ENCODE data around the gene SNX1. TPM values are rescaled to one million over a fixed set of nuclear protein-coding genes. Genes with fewer than 3 reads are reported as not detected.
A peak's percentile ranks its signal among the peaks of the same experiment; 100 is the strongest.

SNX1 gene
- total and polyA plus RNA-seq, 2 experiments from 2014 or later, result 36.5 to 36.9 TPM

GRCh38 chr15:64132217-64132616 is 36.4 kb downstream of the SNX1 start:
- Histone ChIP-seq H3K27ac (no peak overlapping the region), H3K4me3 (no peak overlapping the region), H3K4me1 (ENCODE audit: low read depth) (peaks cover 2% of the 10 kb centered on the region), H3K9me3 (ENCODE audit: low read depth) (no peaks in the 10 kb centered on the region), H3K36me3 (peaks cover 73% of the 10 kb centered on the region), H3K27me3 (no peaks in the 10 kb centered on the region)
- no peak for DNase-seq (ENCODE audit: low read depth in 1 of 2, low spot score in 1 of 2)
- TF ChIP-seq, protein P1, sequence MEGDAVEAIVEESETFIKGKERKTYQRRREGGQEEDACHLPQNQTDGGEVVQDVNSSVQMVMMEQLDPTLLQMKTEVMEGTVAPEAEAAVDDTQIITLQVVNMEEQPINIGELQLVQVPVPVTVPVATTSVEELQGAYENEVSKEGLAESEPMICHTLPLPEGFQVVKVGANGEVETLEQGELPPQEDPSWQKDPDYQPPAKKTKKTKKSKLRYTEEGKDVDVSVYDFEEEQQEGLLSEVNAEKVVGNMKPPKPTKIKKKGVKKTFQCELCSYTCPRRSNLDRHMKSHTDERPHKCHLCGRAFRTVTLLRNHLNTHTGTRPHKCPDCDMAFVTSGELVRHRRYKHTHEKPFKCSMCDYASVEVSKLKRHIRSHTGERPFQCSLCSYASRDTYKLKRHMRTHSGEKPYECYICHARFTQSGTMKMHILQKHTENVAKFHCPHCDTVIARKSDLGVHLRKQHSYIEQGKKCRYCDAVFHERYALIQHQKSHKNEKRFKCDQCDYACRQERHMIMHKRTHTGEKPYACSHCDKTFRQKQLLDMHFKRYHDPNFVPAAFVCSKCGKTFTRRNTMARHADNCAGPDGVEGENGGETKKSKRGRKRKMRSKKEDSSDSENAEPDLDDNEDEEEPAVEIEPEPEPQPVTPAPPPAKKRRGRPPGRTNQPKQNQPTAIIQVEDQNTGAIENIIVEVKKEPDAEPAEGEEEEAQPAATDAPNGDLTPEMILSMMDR (IDR thresholded peaks at IDR 0.05; ENCODE audit: low read depth, low read length), result no peak

- Histone ChIP-seq H3K4me3 (no peak overlapping the region), H3K36me3 (peaks cover 65% of the 10 kb centered on the region), H3K4me1 (ENCODE audit: low read depth) (no peaks in the 10 kb centered on the region), H3K9me3 (ENCODE audit: low read depth) (no peaks in the 10 kb centered on the region), H3K27ac (no peak overlapping the region), H3K27me3 (no peaks in the 10 kb centered on the region)
- TF ChIP-seq, protein P1 (IDR thresholded peaks at IDR 0.05; ENCODE audit: low read depth, low read length), result no peak
- peak in 1 of 2 donors; percentile 41 for DNase-seq (ENCODE audit: low read depth in 1 of 2, low spot score in 1 of 2)
These were observed 38.0 kb downstream of the SNX1 start for GRCh38 chr15:64133623-64134344.

- no peaks in the 10 kb centered on the region for H3K27me3 ChIP-seq
- peak in 1 of 2 donors; percentile 78 for DNase-seq (ENCODE audit: low read depth in 1 of 2, low spot score in 1 of 2)
- TF ChIP-seq, protein P1 (IDR thresholded peaks at IDR 0.05; ENCODE audit: low read depth, low read length), result no peak
- H3K27ac ChIP-seq, result no peak overlapping the region
- no peak overlapping the region for H3K4me3 ChIP-seq
- H3K9me3 ChIP-seq (ENCODE audit: low read depth), result no peaks in the 10 kb centered on the region
- H3K4me1 ChIP-seq (ENCODE audit: low read depth), result no peaks in the 10 kb centered on the region
- H3K36me3 ChIP-seq, result peaks cover 61% of the 10 kb centered on the region
These were observed 38.6 kb downstream of the SNX1 start for GRCh38 chr15:64134345-64134829.

- TF ChIP-seq, protein P1 (IDR thresholded peaks at IDR 0.05; ENCODE audit: low read depth, low read length), result no peak
- DNase-seq (ENCODE audit: low read depth in 1 of 2, low spot score in 1 of 2), result no peak
- Histone ChIP-seq H3K4me1 (ENCODE audit: low read depth) (no peaks in the 10 kb centered on the region), H3K9me3 (ENCODE audit: low read depth) (no peaks in the 10 kb centered on the region), H3K4me3 (no peak overlapping the region), H3K27me3 (no peaks in the 10 kb centered on the region), H3K27ac (no peak overlapping the region), H3K36me3 (peaks cover 42% of the 10 kb centered on the region)
These were observed 40.6 kb downstream of the SNX1 start for GRCh38 chr15:64136347-64136746.

- Histone ChIP-seq H3K36me3 (peaks cover 34% of the 10 kb centered on the region), H3K9me3 (ENCODE audit: low read depth) (no peaks in the 10 kb centered on the region), H3K27ac (peak overlapping the region; percentile 7), H3K27me3 (no peaks in the 10 kb centered on the region), H3K4me3 (no peak overlapping the region), H3K4me1 (ENCODE audit: low read depth) (no peaks in the 10 kb centered on the region)
- TF ChIP-seq, protein P1 (IDR thresholded peaks at IDR 0.05; ENCODE audit: low read depth, low read length), result no peak
- DNase-seq (ENCODE audit: low read depth in 1 of 2, low spot score in 1 of 2), result no peak
These were observed 41.5 kb downstream of the SNX1 start for GRCh38 chr15:64137226-64137833.

Measured in cardiac muscle cell (in vitro differentiated cells and primary cell).